ENCODE measurements around the gene TSHZ2.
A peak's percentile ranks its signal among the peaks of the same experiment; 100 is the strongest.

TSHZ2 gene

GRCh38 chr20:52972190-52972937, at the start of gene TSHZ2:
TSHZ2 (plus strand) TSS chr20:52972358; CDS start chr20:52973294, 936 bp downstream.
- DNase-seq = peak; percentile 53

GRCh38 chr20:52922436-52922835, 49.7 kb upstream of the TSHZ2 start:
- no peak for DNase-seq

- DNase-seq = no peak
Measured at GRCh38 chr20:52923123-52923937, 48.8 kb upstream of the TSHZ2 start.

- DNase-seq = no peak
Measured at GRCh38 chr20:52924411-52925271, 47.5 kb upstream of the TSHZ2 start.

GRCh38 chr20:52926505-52926904, 45.7 kb upstream of the TSHZ2 start:
- no peak for DNase-seq

- DNase-seq = no peak
Measured at GRCh38 chr20:52933867-52934266, 38.3 kb upstream of the TSHZ2 start.

GRCh38 chr20:52936351-52937340, 35.5 kb upstream of the TSHZ2 start:
- DNase-seq = no peak

- DNase-seq = no peak
Measured at GRCh38 chr20:52937591-52938100, 34.5 kb upstream of the TSHZ2 start.

GRCh38 chr20:52939141-52939540, 33.0 kb upstream of the TSHZ2 start:
- no peak for DNase-seq

- DNase-seq = no peak
Measured at GRCh38 chr20:52941808-52942207, 30.4 kb upstream of the TSHZ2 start.

- no peak for DNase-seq
Measured at GRCh38 chr20:52943185-52943841, 28.8 kb upstream of the TSHZ2 start.

GRCh38 chr20:52945268-52945667, 26.9 kb upstream of the TSHZ2 start:
- DNase-seq = no peak

- DNase-seq = no peak
Measured at GRCh38 chr20:52945862-52946522, 26.2 kb upstream of the TSHZ2 start.

- no peak for DNase-seq
Measured at GRCh38 chr20:52948491-52948890, 23.7 kb upstream of the TSHZ2 start.

GRCh38 chr20:52953020-52953419, 19.1 kb upstream of the TSHZ2 start:
- DNase-seq = no peak

- no peak for DNase-seq
Measured at GRCh38 chr20:52954849-52955248, 17.3 kb upstream of the TSHZ2 start.

- no peak for DNase-seq
Measured at GRCh38 chr20:52958211-52958610, 13.9 kb upstream of the TSHZ2 start.

- no peak for DNase-seq
Measured at GRCh38 chr20:52959125-52959524, 13.0 kb upstream of the TSHZ2 start.

GRCh38 chr20:52962183-52962582, 10.0 kb upstream of the TSHZ2 start:
- no peak for DNase-seq

- DNase-seq = no peak
Measured at GRCh38 chr20:52963131-52963530, 9.0 kb upstream of the TSHZ2 start.

GRCh38 chr20:52964131-52964530, 8.0 kb upstream of the TSHZ2 start:
- no peak for DNase-seq

All from stimulated activated CD8-positive, alpha-beta memory T cell treated with anti-CD3 and anti-CD28 coated beads, Interleukin-4, amount 100 ng/mL, for 48 hours (primary cell).